DMS 273 treated with DMSO at 0.1 percent for 48 hours (cell line): Measurements from ENCODE around the gene GPR149.
"Not testable (repeated sequence)": the region's sequence is repeated elsewhere in the genome, so short reads cannot be mapped to it uniquely, and the experiment has no call there.

Source experiments
- DNase-seq: peaks from one replicate; lab custom pipeline; 2025; lab: John Stamatoyannopoulos, UW

The GPR149 gene

GRCh38 chr3:154430014-154430413, at the start of gene GPR149:
TSS of gene GPR149 (minus strand) at chr3:154430190. CDS start at chr3:154429615, 575 bp downstream.
- DNase-seq: no peak

DNA sequence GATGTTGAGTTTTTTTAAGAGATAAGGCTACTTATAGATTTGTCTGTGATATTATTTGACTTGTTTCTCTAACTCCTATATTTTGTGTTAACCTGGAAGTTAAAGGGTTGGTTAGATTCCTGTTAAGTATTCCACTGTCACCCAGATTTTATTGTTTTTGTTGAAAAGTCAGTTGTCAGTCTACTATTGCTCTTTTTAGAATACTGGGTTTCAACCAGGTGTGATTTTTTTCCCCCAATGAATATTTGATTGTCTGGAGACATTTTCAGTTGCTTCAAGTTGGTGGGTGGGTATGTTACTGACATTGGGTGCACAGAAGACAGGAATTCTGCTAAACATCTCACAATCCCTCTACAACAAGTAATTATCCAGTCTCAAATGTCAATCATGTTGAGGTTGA, 43.8 kb upstream of the GPR149 start:
- no peak for DNase-seq

GRCh38 chr3:154469585-154469984, 39.6 kb upstream of the GPR149 start:
- DNase-seq: no peak

- DNase-seq: no peak
These were observed 34.6 kb upstream of the GPR149 start for GRCh38 chr3:154464440-154465190.

DNA sequence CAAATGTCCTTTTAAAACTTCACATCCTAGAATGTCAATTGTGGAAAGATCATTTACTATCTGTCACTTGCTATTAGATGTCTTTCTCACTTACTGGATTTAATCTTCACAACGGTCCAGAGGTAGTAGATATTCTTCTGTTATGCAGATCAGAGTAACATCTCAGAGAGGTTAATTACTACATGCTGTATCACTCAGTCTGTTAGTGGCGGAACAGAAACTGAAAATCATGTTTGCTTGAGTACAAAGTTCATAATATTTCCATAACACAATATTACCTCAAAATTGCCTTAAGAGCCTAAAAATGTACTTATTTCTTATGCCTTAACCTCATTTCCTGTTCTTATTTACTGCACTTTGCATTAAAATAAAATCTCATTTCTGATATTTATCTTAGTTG, 28.6 kb upstream of the GPR149 start:
- no peak for DNase-seq

- not testable (repeated sequence) for DNase-seq
These were observed 9.1 kb upstream of the GPR149 start for GRCh38 chr3:154439081-154439480.

DNA sequence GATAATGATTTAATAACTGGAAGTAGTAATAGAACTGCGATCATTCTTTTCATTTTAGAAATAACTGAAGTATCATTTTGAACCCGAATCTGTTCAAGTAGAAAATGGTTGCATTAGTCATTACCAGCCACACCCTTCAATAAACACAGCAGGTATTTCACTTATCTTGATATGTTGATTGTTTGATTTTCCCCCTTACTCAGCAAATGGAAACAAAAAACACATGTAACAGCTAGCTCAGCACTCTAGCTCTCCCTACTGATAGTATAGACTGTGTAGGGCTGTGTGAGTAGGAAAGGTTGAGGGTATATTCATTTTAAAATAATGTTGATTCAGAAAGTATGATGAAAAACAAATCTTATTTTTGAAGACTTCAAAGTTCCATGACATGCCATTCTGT, 1.1 kb upstream of the GPR149 start:
- no peak for DNase-seq

GRCh38 chr3:154428286-154429206, 1.4 kb downstream of the GPR149 start:
- DNase-seq: no peak

DNA sequence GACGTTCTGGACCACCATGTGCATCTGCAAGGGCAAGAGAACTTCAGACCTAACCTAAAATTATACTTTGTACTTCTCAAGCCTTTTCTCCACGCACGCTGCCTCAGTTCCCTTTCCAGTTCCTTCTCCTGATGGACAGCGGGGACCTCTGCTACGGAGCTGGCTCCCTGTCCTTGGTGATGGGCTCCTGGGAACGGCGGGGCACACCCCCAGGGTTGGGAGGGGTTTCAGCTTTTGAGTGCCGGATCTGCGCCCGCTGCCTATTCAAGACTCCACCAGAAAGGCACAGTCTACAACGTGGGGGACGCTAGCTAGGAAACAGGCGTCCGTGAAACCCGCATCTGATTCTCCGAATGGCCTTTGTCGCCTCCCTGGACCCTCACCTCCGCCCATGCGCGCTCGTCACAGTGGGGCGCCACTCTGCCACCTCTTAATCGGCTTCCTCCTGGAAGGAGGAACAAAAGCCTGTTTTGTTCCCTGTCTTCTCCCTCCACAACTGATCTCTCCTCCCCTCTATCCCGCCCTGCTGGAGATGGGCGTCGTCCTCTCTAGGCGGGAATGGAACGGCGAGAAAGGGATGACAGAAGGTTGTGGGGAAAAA, 2.2 kb downstream of the GPR149 start:
- no peak for DNase-seq

- DNase-seq: no peak
These were observed 7.3 kb downstream of the GPR149 start for GRCh38 chr3:154422694-154423093.

- DNase-seq: no peak
These were observed 8.9 kb downstream of the GPR149 start for GRCh38 chr3:154421083-154421482.

DNA sequence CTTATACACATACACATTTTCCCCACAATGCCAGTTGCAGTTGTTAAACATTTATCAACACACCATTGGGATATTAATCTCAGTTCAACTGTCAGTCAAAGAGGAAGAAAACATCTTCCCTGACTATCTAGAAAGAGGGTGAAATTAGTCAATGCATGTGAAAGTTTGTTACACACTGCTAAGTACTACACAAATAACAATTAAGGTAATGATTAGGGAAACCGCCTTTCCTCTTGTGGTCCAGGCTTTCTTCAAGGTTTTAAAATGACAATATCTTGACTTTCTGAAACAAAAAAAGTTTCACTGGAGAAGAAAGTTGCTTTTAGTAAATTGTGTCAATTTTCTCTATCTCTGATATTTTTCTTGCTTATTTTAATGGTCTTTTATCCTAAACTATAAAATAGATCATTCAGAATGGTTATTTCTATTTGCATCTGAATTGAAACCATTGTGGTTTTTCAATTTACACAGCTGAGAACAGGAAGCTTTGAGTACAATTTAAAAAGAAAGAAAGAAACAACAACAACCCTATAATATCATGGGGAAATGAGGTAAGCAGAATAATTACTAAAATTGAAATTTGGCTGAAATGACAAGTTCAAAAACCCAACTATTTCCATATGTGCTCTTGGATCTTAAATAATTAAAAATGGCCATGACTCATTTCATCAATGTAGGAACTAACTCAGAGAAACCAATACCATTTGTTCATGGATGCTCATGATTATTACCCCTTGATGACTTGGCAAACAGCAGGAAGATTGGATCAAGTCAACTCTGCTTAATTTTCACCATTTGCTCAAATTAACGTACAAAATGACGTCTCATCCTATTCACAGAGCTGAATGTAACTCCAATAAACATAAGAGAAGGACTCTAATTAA, 31.7 kb downstream of the GPR149 start:
- no peak for DNase-seq

DNA sequence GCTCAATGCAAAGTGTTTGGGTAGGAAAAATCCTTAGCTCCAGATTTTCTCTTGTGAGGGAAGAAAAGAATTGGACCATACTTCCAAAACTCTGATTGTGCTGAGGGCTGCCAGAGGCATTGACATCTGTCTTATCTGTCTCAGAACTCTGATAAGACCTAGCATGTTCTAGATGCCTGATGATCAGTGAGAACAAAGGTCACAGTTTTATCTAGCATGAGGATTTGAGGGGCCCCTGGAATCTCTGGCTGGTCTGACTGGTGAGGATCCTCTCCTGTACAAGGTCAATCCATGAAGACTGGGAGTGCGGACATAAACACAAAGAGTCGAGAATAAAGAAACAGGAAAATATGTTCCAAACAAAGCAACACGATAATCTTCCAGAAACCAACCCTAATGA, 40.1 kb downstream of the GPR149 start:
- no peak for DNase-seq

DNA sequence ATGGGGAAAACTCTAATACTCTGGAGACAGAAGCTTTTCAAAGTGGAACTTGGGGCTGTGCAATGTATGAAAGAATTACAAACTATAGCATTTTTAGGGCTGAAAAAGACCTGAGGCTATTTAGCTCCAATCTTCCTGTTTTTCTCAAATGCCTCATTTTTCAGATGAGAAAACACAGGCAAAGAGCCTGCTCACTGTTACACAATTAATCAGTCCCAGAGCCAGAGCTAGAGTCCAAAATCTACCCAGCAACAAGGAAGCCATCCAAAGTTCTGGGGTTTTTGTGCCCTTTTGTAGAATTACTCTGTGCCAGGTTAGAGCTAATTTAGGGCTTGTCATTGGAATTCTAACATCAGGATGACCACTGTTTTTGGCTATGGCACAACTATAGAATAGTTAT, 45.5 kb downstream of the GPR149 start:
- DNase-seq: no peak

DNA sequence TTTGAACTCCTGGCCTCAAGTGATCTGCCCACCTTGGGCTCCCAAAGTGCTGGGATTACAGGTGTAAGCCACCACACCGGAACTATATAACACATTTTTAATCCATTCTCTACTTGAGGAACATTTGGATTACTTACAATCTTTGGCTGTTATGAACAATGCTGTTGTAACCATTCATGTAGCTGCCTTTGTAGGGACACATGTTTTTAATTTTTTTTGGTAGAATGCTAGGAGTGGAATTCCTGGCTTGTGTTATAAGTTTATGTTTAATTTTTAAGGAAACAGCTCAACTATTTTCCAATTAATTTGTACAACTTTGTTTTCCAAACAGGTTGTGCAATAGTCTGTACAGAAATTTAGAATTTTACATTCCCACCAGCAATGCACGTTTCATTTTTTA, 51.7 kb downstream of the GPR149 start:
- DNase-seq: no peak

GRCh38 chr3:154367221-154367620, 62.8 kb downstream of the GPR149 start:
- DNase-seq: no peak

- DNase-seq: no peak
These were observed 65.1 kb downstream of the GPR149 start for GRCh38 chr3:154364849-154365248.

DNA sequence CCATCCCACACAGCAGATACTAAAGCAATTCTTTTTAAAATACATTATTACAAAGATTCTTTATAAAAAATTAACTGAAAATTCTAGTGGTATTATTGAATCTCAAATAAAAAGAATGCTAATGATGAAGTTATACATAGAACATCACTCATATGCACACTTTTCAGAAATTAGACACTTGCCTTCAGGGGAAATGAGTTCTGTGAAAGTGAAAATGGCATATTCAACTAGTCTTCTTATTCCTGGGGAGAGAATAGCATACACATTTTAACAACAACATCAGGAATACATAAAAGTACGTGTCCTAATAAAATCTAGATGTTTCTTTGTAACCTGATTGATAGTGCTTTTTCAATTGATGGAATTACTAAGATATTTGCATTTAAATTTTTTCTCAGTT, 68.9 kb downstream of the GPR149 start:
- no peak for DNase-seq

DNA sequence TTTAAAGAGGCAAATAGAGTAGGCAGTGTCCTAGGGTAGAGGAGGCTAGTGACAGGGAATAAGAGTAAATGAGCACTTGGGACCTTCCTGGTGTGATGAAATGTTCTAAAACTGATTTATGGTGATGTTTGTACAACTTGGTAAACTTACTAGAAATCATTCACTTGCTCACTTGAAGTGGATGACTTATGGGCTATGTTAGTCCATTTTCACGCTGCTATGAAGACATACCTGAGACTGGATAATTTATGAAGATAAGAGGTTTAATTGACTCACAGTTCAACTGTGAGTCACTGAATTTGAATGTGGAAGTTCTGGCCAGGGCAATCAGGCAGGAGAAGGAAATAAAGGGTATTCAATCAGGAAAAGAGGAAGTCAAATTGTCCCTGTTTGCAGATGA, 74.0 kb downstream of the GPR149 start:
- DNase-seq: no peak

- no peak for DNase-seq
These were observed 80.8 kb downstream of the GPR149 start for GRCh38 chr3:154349223-154349622.

GRCh38 chr3:154345422-154346122, 84.4 kb downstream of the GPR149 start:
- no peak for DNase-seq
